SKM-1 treated with dmso at 0.1 percent for 144 hours (cell line): Measurements from ENCODE around the gene ABCG1.

ENCODE experiments used
- DNase-seq: peaks from one replicate; lab custom pipeline; 2025; ENCODE audit not compliant: unreplicated experiment; lab: John Stamatoyannopoulos, UW

Gene ABCG1

DNA sequence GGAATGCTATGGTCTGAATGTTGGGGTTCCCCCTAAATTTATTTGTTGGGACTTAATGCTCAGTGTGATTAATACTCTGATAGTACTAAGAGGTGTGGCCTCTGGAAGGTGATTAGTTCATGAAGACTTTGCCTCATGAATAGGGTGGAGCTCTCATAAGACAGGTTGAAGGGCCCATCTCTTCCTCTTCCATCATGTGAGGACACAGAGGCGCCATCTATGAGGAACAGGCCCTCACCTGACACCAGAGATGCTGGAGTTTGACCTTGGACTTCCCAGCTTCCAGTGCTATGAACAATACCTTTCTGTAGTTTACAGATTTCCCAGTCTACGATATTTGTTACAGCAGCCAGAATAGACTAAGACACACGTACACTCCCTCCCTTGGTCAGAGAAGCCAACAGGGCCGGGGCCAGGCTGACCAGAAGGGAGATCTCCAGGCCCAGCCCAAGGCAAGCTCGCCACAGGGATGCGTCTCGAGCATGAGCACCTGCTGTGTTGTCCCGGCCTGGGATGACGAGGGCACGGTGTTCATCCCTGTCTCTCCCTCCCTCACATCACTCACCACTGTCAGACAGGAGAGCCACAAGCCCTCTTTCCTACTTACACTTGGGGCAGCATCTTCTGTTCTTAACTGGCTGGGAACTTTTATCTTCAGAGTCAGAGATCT lies 4.7 kb upstream of the ABCG1 start:
- DNase-seq: no peak

DNA sequence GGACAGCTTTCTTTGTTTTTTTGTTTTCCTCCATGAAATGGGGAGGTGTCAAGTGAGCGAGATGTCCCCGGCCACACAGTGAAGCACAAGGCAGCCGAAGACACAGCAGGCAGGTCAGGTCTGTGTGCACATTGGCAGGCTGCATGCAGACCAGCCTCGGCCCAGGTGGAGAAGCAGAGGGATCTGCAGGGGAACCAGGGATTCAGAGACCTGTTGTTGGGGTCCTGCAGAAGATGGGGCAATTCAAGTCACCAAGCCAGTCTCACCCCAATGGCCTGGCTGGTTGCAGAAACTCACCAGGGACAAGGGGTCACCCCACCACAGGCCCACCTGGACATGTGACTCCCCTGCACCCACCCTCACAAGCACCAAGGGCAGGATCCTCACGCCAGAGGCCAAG lies 4.0 kb upstream of the ABCG1 start:
- no peak for DNase-seq

DNA sequence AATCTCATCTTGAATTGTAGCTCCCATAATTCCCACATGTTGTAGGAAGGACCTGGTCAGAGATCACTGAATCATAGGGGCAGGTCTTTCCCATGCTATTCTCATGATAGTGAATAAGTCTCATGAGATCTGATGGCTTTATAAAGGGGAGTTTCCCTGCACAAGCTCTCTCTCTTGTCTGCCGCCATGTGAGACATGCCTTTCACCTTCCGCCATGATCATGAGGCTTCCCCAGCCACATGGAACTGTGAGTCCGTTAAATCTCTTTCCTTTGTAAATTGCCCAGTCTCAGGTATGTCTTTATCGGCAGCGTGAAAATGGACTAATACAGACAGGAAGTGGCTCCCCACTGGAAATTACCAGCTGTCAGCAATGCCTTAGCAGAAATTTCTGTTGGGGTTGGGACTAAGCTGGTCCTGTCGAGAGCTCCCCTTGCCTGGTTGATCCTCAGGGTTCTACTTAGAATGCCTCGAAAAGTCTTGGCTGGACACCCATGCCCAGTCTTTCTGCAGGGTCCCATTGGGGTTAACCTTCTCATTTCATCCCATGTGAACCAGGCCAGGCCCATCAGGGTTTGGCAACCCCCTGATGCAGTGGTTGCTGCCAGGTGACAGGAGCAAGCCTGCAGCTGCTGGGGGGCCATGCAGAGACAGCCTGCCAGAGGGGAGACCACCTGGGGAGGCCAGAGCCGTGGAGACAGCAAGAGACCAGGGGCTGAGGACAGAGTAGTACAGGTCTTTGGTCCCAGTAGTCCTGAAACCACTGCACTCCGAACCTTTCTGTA lies 2.8 kb upstream of the ABCG1 start:
- DNase-seq: no peak

DNA sequence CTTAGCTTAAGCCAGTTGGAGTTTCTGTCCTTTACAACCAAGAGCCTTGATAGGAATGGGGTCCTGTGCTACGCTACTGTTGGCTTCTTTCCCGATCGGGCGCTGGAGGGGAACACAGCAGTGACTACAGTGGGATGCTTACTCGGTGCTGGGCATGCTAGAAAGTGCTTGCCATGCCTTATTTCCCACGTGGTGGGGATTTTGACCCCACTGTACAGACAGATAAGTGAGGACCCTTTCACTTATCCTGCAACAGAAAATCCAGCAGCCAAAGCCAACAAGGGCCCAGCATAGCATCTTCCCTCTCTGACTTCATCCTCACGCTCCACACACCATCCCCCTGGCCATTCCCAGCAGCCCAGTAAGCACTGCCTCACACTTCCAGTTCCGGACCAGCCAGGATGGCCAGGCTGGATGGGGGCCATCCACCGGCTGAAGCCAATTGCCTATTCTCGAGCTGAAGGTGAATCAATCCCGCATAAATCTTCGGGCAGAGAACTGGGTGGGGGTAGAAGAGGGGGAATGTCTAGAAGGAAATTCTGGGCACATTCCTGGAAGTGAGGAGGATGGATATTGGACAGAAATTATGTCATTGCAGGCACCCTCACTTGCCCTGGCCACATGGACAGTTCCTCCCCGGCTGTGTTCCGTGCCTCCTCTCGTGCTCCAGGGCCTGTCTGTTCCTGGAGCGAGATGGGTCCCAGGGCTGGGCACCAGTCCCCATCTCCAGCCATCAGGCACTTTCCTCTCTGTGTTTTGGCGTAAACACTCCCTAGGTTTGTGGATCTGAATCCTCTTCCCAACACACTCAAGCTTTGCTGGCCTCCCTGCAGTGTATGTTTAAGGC lies 2.0 kb upstream of the ABCG1 start:
- no peak for DNase-seq

DNA sequence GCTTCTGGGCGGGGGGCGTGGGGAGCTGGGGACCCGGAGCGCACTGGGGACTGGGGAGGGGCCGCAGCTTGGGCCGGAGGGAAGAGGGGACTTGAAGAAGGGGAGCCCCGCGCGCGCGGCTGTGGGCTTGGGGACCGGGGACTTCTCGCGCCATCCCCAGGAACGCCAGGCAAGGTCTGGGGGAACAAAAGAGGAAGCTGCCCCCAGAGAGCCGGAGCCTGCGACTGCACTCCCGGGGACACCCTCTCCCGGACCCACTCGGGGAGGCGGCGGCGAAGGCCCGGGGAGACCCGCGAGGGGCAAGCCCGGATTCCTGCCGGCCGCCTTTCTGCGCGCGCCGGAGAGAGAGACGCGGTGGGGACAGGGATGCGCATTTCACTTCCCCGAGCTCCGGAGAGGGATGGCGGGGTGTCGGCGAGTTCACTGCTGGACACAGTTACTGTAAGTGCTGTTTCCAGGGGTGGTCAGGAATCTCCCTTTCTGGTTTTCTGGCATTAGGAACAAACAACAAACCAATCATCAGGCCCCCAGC lies 732 bp downstream of the ABCG1 start:
- DNase-seq: no peak

DNA sequence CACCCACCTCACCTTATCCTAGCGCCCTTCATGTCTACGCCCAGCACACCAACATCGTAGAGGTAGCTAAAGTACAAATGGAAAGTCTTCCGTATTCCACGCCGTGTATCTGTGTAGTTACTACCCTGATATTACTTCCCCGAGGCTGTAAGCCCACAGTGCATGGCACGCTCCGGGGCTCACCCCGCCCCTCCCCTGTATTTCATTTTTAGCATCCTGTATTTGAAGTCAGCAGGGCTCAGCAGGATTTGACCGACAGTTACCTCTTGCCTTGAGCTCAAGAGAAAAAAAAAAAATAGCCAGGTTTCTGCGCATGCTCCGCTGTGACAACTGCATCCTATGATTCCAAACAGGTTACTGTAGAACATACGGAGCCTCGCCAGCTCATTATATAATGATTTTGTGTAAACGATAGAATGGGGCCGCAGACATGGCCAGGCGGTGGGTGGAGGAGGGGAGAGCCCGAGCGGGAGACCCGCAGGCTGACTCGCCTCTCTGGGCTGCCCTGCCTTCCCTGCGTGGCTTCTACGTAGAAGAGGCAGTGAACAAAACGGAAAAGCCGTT lies 1.3 kb downstream of the ABCG1 start:
- DNase-seq: no peak

DNA sequence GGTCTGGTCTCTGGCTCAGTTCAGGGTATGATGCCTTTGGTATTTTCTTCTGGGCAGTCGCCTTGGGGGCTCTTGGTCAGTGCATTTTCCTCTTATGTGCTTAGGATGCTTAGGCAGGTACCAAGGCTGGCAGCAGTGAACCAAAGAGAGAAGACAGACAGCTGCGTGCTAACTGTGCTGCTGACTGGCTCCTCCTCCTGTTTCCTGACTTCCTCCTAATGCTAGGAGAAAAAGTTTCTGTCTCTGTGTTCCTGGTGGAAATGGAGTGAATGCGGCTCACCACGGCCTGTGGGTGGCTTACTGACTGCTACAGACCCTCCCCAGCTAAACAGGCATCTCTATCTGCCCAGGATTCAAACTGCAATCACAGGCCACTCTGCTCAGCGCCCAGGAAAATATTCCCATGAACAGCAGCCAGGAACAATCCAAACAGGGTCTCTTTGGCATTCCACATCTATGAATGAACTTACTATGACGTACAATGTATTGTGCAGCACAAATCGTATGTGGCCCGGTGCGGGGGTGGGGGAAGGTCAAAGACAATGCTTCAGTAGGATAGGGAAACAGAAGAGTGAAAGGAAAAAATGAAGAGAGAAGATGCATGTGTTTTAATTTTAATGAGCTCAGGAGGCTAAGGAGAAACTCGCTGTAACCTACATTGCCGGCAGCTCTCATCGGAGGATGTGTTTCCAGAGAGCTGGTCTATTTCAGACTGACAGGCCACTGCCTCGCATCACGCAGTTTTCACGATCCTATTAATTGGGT lies 2.8 kb downstream of the ABCG1 start:
- DNase-seq: no peak

DNA sequence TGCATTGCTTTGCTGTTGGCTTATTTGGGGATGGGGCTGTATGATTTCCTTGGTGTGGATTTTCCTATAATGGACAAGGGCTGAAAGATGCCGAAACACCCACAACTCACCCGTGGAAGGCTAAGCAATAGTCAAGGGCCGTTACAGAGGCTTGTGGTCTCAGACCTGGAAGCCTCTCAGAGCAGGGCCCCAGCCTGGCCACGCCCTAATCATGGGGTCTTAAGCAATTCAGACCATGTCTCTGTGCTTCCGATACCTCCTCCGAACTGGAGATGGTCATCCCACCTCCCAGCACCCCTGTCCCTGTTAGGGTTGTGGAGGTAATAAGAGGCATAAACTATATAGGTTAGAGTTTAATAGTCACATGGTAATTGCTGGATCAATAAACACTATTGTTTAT lies 3.4 kb downstream of the ABCG1 start:
- DNase-seq: no peak

DNA sequence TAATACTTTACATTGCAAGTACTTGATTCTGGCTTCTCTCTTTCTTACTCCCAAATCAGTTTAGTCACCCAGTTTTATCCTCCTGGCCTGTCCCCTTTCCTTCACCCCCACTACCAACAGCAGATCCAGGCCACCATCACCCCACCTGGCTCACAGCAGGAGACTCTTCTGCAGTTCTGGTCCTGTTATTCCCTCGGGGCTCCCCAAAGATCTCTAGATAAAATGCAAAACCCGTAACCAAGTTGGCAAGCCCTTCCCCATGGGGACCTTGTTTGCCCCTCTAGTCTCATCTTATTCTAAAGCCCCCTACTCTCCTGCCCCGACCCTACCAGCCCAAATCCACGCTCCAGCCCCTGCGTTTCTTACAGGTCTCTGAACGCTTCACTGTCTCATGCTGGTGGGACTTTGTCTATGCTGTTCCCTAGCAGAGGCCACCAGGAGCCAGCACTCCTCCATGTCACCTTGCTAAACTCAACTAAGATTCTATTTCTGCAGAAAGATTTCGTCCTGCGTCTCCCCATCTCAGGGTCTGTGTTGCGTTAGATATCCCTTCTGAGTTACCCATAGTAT lies 4.0 kb downstream of the ABCG1 start:
- DNase-seq: no peak

DNA sequence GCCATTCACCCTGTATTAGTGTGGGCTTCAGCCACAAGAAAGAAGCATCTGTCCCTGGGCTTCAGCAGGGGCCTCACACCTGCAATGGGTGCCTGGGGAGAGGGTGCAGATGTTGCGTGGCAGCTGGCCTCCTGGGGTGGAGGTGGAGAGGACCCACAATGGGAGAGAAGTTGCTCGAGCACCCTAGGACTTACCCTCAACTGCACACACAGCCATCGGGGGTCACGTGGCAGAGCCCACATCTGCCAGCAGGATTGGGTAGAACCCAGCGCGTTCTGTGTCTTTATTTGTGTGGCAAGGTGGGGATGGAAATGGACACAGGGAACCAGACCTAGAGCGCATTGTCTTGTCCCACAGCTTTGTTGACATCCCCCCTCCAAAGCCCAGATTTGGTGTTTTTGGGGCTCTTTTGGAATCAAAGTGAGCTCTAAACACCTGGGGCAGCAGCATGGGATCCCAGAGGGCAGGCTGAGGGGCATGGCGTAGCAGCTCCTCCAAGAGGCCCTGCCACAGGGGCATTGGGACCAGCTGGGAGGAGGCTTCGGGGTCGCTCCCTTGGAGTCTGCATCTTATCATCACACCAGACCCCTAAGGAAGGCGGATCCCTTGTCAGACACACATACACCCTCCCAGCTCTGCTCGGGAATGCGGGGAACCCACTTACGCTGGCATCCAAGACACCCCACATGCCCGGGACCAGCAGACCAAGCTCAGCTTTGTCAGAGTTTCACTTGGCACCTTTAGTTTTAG lies 5.1 kb downstream of the ABCG1 start:
- no peak for DNase-seq

DNA sequence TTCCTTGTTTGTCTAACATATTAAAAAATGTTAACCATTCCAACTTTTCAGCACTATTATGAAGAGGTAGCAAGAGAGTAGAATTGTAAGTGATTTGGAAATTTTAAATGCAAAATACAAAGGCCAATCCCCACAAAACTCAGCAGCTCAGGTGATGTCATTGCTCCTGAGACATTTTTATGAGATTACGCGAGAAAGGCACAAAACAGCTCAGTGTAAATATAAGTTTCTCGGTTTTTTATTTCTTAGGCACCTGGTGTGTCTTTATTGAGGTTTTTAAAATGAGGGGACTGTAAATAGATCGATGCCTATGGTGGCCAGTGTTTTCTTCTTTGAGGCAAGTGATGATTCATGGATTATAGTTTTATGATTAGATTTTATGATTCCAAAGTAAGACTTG lies 6.1 kb downstream of the ABCG1 start:
- no peak for DNase-seq

DNA sequence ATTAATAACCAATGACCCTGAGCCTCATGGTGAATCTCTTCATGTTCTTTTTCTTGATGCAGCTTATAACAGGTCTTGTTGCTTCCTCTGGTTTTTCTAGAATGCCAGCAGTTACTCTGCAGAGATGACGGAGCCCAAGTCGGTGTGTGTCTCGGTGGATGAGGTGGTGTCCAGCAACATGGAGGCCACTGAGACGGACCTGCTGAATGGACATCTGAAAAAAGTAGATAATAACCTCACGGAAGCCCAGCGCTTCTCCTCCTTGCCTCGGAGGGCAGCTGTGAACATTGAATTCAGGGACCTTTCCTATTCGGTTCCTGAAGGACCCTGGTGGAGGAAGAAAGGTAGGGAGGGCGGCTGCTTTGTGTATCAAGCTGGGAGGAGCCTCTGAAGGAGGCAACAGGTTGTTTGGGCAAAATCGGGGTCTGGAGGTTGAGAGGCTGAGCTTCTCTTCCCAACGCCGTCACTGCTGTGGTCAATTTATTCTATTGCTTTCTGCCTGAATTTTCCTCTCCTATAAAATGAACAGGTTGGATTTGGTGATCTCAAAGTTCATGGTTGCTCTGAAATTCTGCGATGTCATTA lies 6.7 kb downstream of the ABCG1 start:
- no peak for DNase-seq

DNA sequence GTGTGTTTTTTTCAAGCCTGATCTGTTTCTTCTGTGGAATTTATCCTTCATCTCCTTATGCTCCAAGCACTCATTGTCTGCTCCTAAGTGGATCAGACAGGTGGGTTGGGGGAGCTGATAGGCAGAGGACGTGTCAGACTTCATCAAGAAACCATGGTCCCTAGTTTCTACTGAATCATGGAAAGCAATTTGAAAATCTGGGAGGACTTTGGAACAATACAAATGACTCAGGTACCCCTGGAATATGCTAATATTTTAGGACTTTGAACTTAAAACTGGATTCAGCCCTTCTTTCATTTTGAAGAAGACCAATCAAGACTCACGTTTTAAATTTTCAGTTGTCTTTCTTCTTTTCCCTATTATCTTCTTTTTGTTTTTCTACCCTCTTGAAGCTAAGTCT lies 7.7 kb downstream of the ABCG1 start:
- DNase-seq: no peak

DNA sequence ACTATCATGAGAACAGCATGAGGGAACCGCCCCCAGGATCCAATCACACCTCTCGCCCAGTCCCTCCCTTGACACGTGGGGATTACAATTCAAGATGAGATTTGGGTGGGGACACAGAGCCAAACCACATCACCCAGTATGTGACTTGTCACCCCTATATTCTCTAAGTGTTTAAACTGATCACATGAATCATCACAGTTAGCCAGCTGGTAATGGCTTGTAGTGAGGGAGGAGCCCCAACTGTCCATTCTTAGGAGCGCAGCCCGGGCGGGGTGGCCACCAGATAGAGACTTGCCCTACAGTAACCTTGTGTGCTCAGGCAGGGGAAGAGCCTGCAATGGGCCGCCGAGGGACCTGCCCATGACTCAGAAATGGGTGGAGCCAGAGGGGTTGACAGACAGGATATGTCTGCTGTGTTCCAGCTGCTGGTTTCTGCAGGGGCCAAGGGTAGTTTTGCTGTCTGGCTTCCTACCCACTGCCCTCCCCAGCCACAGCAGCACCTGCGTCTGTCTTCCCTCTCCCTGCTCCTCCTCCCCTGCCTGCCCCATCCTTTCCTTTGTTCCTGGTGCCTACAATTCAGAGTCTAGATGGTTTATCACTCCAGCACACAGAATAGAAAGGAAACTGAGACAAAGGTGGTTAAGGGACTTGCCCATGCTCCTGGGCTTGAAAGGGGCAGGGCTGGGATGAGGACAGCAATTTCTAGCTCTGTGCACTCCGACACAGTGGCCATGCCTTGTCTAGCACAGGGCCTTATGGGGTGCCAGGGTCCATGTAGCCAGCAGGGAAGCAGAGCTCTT lies 9.2 kb downstream of the ABCG1 start:
- DNase-seq: peak; percentile 73

DNA sequence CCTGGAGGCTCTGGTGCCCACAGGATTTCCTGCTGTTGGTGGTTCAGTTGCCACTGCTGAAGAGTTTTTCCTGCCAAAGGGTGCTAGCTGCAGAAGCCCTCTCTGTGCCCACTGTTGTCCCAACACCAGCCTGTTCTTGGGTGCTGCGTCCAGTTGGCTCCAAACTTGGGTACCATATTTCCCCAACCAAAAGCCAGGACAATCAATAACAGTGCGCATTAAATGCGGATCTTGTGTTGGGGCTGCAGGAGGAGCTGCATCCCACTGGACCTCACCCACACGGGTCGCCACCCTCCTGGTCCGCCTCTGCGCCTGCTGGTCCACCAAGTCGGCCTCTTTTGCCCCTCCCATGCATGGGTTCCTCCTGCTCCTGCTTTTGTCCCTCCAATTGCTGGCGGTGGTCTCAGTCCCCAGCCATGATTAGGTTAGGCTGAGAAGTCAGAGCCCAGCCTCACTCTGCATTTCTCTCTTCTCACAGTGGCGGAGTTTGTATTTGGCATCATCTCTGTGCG lies 9.8 kb downstream of the ABCG1 start:
- no peak for DNase-seq

DNA sequence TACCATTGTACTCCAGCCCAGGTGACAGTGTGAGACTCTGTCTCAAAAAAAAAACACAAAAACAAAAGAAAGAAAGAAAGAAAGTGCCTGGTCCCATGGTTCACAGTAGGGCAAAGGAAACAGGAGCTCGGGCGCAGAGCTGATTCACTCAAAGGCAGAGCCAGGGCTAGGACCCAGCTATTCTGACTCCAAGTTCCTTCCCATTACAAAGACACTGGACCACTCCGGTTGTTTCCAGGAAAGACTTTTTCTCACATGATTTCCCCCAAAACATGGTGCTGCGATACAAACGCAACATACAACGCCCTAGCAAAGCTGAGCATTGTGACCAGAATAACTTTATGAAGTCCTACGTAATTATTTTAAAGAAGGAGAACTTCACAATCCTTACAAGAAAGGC lies 10.7 kb downstream of the ABCG1 start:
- DNase-seq: no peak

DNA sequence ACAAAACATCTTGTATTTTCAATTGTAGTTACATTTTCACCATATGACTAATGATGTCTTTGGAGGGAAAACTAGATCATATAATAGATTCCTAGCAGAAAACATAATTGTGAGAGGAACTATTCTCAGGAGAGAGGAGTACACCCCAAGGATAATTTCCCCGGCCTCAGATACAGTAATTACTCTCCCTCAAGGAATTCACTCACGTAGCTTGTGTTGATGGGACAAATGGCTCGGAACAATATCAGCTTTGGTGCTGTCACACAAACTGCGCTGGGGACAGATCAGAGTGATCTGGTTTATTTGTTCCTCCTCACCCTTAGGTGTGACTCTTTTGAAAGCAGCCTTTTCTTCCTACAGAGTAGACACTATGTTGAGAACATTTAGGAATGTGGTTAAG lies 11.2 kb downstream of the ABCG1 start:
- no peak for DNase-seq

DNA sequence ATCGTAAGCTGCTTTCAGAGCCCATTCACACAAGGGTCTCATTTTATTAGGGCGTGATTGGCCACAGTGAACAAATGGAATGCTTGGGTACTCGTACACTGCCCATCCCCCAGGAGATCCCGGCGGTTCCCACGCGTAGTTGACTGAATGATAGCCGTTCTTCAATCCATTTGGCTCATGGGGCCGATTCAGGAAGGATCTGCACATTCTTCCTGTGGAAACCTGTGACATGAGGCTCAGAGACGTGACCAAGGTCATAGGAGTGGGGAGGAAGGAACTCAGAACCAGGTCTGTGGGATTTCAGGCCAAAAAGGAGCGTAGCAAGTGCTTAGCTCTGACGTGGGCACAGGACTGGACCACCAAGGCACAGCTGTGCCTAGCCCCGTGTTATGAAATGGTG lies 11.7 kb downstream of the ABCG1 start:
- DNase-seq: no peak
